ENCODE data around the gene DLGAP1.
A peak's percentile ranks its signal among the peaks of the same experiment; 100 is the strongest.

- TF ChIP-seq CTCF (IDR thresholded peaks at IDR 0.05) (peak; percentile 54 to 70 (median 64)), POLR2A (IDR thresholded peaks at IDR 0.05) (no peak)
These were observed 456.3 kb downstream of the DLGAP1 start for GRCh38 chr18:3998698-3999333.

Measured in testis (tissue), 2 donors.